Gastroesophageal sphincter (tissue), 4 donors: ENCODE measurements around the gene GNG11. TPM values are rescaled to one million over a fixed set of nuclear protein-coding genes. Genes with fewer than 3 reads are reported as not detected.

ENCODE experiments used
- ATAC-seq: fragments of 150-250 bp; one replicate; pipeline ENCODE4 v1.9.1; 2016; ENCODE audit warnings: mild to moderate bottlenecking, moderate library complexity
- H3K27ac ChIP-seq, 4 donors: fragments of 200-600 bp; sonication (generic) in 3 of 4; 1 replicate in 3 of 4; 2 replicates in 1 of 4; pipeline ENCODE4 v1.5.1; 2016 to 2019
- H3K27me3 ChIP-seq: fragments of 200-600 bp; sonication (generic); one replicate; pipeline ENCODE4 v1.5.1; 2019
- H3K36me3 ChIP-seq, 2 donors: fragments of 200-600 bp; sonication (generic); one replicate each; pipeline ENCODE4 v1.5.1; 2019; ENCODE audit warnings: control low read depth in 1 of 2
- H3K4me1 ChIP-seq, 3 donors: fragments of 200-600 bp; sonication (generic); 1 replicate in 2 of 3; 2 replicates in 1 of 3; pipeline ENCODE4 v1.5.1; 2016 to 2019; ENCODE audit warnings: control low read depth in 2 of 3
- H3K4me3 ChIP-seq, 2 donors: fragments of 200-600 bp; sonication (generic); one replicate each; pipeline ENCODE4 v1.5.1; 2019; ENCODE audit warnings: mild to moderate bottlenecking in 1 of 2, moderate library complexity in 1 of 2
- H3K9me3 ChIP-seq, 3 donors: fragments of 200-600 bp; sonication (generic); one replicate each; pipeline ENCODE4 v1.5.1; 2017 to 2019; ENCODE audit warnings: control low read depth in 2 of 3
- EP300 ChIP-seq: sonication (generic); formaldehyde crosslinking; IDR thresholded peaks from one replicate; pipeline ENCODE4 v1.6.1; 2017; ENCODE audit warnings: antibody characterized with exemption, mild to moderate bottlenecking
- POLR2A ChIP-seq, 2 donors: fragments of 450-650 bp; IDR thresholded peaks; one replicate each; pipeline ENCODE4 v1.6.1; 2017; ENCODE audit warnings: antibody characterized with exemption in 2 of 2, mild to moderate bottlenecking in 2 of 2, moderate library complexity in 1 of 2
- POLR2AphosphoS5 ChIP-seq: sonication (generic); formaldehyde crosslinking; IDR thresholded peaks from one replicate; pipeline ENCODE4 v1.6.1; 2017; ENCODE audit warnings: antibody characterized with exemption
- whole genome bisulfite sequencing, 2 donors: methylation state at CpG; one replicate each; pipeline ENCODE4 v1.1.5; 2018; ENCODE audit warnings: low coverage in 1 of 2; 5-methylcytosine and 5-hydroxymethylcytosine counted together
- total RNA-seq, 4 donors: library from RNA; depleted of rRNA; stranded (reverse); fragments of >200 nt; gene quantifications; one replicate each; pipeline ENCODE4 v1.1.0, GENCODE V29; 2016
- TF ChIP-seq, protein P1 (sequence below), 4 experiments: fragments of 200-600 bp in 2 of 4; fragments of 450-650 bp in 2 of 4; sonication (generic) in 1 of 4; IDR thresholded peaks; one replicate each; pipeline ENCODE4 v1.5.1; 2017 to 2019; ENCODE audit warnings: antibody characterized with exemption in 4 of 4, mild to moderate bottlenecking in 2 of 4, moderate library complexity in 2 of 4

GNG11 gene
- total RNA-seq, 4 donors from 2014 or later = 14.2 to 36.5 (median 26.1) TPM

DNA sequence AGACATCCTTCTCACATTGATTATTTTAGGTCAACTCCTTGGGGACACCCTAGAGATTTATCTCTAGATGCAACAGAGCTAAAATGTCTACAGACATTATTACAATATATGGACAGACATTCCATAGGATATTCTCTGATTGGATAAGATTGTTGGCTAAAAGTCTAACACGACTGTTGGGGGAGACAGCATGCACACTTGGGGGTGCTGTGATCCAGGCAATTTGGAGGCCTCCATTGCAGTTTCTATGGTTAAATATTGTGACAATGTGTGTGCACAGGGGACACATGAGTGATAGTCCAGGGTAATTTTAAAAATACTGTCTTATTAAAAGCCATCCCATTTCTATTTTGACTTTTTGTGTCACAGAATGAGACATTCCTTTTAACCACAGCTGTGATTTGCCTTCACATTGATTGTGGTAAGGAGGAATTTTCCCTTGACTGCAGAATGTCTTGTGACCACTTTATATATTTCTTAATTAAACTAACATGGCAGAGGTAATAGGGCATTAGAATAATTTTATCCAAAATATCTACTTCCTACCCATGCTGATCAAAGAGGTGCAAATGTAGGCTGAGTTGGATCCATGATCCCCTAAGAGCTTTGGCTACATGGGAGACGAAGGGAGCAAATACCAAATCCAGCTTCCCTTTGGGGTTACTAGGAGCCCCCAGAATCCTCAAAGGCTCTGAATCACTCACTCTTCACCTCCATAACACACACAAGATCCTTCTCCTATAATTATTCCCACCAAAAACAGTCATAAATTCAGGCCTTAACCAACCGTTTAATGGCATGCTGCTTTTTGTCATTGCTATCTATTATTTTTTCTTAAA lies 38.2 kb upstream of the GNG11 start:
- Histone ChIP-seq H3K27me3 (no peaks in the 10 kb centered on the region), H3K27ac (no peak overlapping the region), H3K9me3 (peaks cover 0 to 17% (median 0%) of the 10 kb centered on the region in 3 donors), H3K4me1 (no peaks in the 10 kb centered on the region), H3K36me3 (no peaks in the 10 kb centered on the region), H3K4me3 (no peak overlapping the region)
- TF ChIP-seq EP300 (no peak), POLR2AphosphoS5 (no peak), POLR2A (IDR thresholded peaks at IDR 0.05) (no peak)
- TF ChIP-seq, protein P1, sequence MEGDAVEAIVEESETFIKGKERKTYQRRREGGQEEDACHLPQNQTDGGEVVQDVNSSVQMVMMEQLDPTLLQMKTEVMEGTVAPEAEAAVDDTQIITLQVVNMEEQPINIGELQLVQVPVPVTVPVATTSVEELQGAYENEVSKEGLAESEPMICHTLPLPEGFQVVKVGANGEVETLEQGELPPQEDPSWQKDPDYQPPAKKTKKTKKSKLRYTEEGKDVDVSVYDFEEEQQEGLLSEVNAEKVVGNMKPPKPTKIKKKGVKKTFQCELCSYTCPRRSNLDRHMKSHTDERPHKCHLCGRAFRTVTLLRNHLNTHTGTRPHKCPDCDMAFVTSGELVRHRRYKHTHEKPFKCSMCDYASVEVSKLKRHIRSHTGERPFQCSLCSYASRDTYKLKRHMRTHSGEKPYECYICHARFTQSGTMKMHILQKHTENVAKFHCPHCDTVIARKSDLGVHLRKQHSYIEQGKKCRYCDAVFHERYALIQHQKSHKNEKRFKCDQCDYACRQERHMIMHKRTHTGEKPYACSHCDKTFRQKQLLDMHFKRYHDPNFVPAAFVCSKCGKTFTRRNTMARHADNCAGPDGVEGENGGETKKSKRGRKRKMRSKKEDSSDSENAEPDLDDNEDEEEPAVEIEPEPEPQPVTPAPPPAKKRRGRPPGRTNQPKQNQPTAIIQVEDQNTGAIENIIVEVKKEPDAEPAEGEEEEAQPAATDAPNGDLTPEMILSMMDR (IDR thresholded peaks at IDR 0.05) = no peak
- no peak for ATAC-seq
- WGBS, 2 donors = 82% methylated on average over 3 of the region's 3 CpGs; no CpG with 5 or more reads in 1 of the 2 donors

DNA sequence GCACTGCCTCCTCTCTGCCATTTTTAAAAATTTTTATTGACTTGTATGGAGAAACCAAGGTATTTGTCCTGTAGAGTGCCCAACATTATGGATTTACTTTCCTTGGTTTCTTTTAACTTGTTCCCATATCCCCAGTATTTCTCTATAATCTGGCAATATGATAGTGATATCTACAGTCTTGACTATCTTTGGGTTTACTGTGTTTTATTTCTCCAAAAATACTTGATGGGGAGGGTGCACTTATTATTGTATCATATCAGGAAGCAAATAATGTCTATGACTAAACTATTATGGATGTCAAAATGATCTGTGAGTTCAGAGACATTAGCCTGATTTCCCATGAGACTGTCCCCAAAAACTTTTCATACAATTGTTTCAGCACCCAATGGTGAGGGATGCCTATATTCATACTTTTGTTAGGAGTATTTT lies 37.6 kb upstream of the GNG11 start:
- H3K4me3 ChIP-seq = no peak overlapping the region
- peaks cover 3% of the 10 kb centered on the region for H3K27me3 ChIP-seq
- no peaks in the 10 kb centered on the region for H3K4me1 ChIP-seq
- ATAC-seq = no peak
- no peaks in the 10 kb centered on the region for H3K36me3 ChIP-seq
- no peak overlapping the region for H3K27ac ChIP-seq
- H3K9me3 ChIP-seq = peaks cover 0 to 14% (median 0%) of the 10 kb centered on the region in 3 donors
- TF ChIP-seq EP300 = no peak
- TF ChIP-seq, protein P1 (IDR thresholded peaks at IDR 0.05) = no peak
- no peak for TF ChIP-seq POLR2A (IDR thresholded peaks at IDR 0.05)
- no peak for TF ChIP-seq POLR2AphosphoS5

DNA sequence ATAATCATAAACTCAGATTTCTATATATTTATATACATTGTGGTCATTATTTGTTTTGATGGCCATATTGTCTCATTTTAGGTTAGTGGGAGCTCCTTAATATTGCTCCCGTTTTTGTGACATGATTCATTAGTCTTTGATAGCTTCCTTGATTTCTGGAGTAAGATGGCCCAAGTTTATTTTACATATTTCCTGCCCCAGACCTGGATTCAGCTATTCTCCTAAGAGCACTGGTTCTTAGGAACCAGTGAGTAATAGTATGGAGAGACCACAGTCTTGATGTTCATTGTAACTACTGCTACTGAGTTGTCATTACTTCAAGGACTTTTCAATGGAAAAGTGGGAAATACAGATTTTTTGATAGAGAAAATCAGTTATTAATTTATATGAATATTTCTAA lies 37.0 kb upstream of the GNG11 start:
- Histone ChIP-seq H3K36me3 (no peaks in the 10 kb centered on the region), H3K9me3 (peaks cover 0 to 9% (median 0%) of the 10 kb centered on the region in 3 donors), H3K4me3 (no peak overlapping the region), H3K4me1 (peaks cover 0 to under 1% (median 0%) of the 10 kb centered on the region in 3 donors), H3K27ac (no peak overlapping the region), H3K27me3 (peaks cover 7% of the 10 kb centered on the region)
- no peak for ATAC-seq
- WGBS, 2 donors = 0 to 72% methylated on average over 1 of the region's 1 CpG
- TF ChIP-seq POLR2AphosphoS5 = no peak
- no peak for TF ChIP-seq EP300
- no peak for TF ChIP-seq POLR2A (IDR thresholded peaks at IDR 0.05)
- TF ChIP-seq, protein P1 (IDR thresholded peaks at IDR 0.05) = no peak

DNA sequence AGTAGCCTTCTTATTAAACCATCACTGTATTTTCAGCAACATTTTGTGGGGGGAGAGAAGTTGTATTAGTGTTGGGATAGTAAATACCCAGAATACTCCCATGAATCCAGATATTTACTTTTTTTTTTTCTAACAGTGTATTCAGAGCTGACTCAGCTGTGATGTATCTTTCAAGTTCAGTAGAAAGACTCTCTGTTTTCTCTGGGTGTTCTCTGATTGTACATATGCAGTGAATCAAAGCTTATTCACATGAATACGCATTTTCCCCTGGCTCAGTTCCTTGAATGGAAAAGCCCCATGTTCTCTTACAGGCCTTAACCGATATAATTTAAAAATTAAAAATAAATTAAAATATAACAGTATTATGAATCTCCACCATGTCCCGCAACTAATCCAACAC lies 32.3 kb upstream of the GNG11 start:
- ATAC-seq = no peak
- Histone ChIP-seq H3K36me3 (no peaks in the 10 kb centered on the region), H3K27me3 (peaks cover 27% of the 10 kb centered on the region), H3K4me3 (no peak overlapping the region), H3K4me1 (peaks cover 0 to 13% (median 5%) of the 10 kb centered on the region in 3 donors), H3K9me3 (no peaks in the 10 kb centered on the region), H3K27ac (no peak overlapping the region)
- WGBS, 2 donors = 50 to 91% methylated on average over 3 of the region's 3 CpGs
- TF ChIP-seq POLR2A (IDR thresholded peaks at IDR 0.05) (no peak), POLR2AphosphoS5 (no peak)
- TF ChIP-seq, protein P1 (IDR thresholded peaks at IDR 0.05) = no peak

DNA sequence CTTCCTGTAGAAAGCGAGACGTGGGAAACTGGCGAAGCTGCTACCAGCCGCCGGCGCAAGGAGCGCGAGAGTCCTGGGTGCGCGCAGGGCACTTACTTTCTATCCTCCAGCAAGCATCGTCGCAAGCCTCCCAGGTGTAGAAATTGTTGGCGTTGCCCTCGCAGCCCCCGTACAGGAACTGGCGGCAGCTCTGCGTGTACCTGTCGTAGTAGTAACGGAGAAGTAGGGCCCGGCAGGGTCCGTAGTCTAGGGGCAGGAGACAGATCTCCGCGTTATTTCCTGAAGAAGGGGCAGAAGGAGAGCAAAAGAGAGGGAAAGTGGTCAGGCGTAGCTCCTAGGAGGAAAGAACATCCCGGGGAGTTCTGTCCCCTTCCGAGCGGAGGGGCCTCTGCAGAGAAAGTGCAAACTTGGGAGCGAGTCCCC lies 31.5 kb upstream of the GNG11 start:
- H3K4me1 ChIP-seq = peaks cover 0 to 14% (median 5%) of the 10 kb centered on the region in 3 donors
- H3K9me3 ChIP-seq = no peaks in the 10 kb centered on the region
- H3K27ac ChIP-seq = no peak overlapping the region
- no peak for TF ChIP-seq EP300
- TF ChIP-seq, protein P1 (IDR thresholded peaks at IDR 0.05) = peak in 1 of 4 experiments; percentile 13
- peak; percentile 25 for ATAC-seq
- H3K4me3 ChIP-seq = peak overlapping the region; percentile 32 to 56
- H3K27me3 ChIP-seq = peaks cover 27% of the 10 kb centered on the region
- H3K36me3 ChIP-seq = no peaks in the 10 kb centered on the region
- 1 to 6% methylated on average over 18 of the region's 28 CpGs for WGBS, 2 donors
